ENCODE measurements around the gene C1orf174.

C1orf174 gene

GRCh38 chr1:3898475-3898735, 1.7 kb downstream of the C1orf174 start:
- Histone ChIP-seq H3K9ac (ENCODE audit: low read depth, low read length) (no peak overlapping the region), H3K9me3 (ENCODE audit: control insufficient read depth, insufficient read depth, low read length) (no peaks in the 10 kb centered on the region), H3K27me3 (ENCODE audit: control insufficient read depth, insufficient read depth, low read length) (no peaks in the 10 kb centered on the region), H3K4me1 (ENCODE audit: control insufficient read depth, insufficient read depth, low read length) (no peaks in the 10 kb centered on the region), H3K4me3 (ENCODE audit: low read depth, low read length) (peak overlapping the region; percentile 11), H3K36me3 (ENCODE audit: control insufficient read depth, insufficient read depth, low read length) (no peaks in the 10 kb centered on the region)

GRCh38 chr1:3896396-3897000, 3.6 kb downstream of the C1orf174 start:
- Histone ChIP-seq H3K27me3 (ENCODE audit: control insufficient read depth, insufficient read depth, low read length) (no peaks in the 10 kb centered on the region), H3K4me1 (ENCODE audit: control insufficient read depth, insufficient read depth, low read length) (no peaks in the 10 kb centered on the region), H3K9me3 (ENCODE audit: control insufficient read depth, insufficient read depth, low read length) (no peaks in the 10 kb centered on the region), H3K4me3 (ENCODE audit: low read depth, low read length) (no peak overlapping the region), H3K36me3 (ENCODE audit: control insufficient read depth, insufficient read depth, low read length) (peaks cover 4% of the 10 kb centered on the region), H3K9ac (ENCODE audit: low read depth, low read length) (no peak overlapping the region)

- H3K9me3 ChIP-seq (ENCODE audit: control insufficient read depth, insufficient read depth, low read length) = no peaks in the 10 kb centered on the region
- no peak overlapping the region for H3K4me3 ChIP-seq (ENCODE audit: low read depth, low read length)
- H3K36me3 ChIP-seq (ENCODE audit: control insufficient read depth, insufficient read depth, low read length) = peaks cover 5% of the 10 kb centered on the region
- no peaks in the 10 kb centered on the region for H3K4me1 ChIP-seq (ENCODE audit: control insufficient read depth, insufficient read depth, low read length)
- H3K9ac ChIP-seq (ENCODE audit: low read depth, low read length) = no peak overlapping the region
- H3K27me3 ChIP-seq (ENCODE audit: control insufficient read depth, insufficient read depth, low read length) = no peaks in the 10 kb centered on the region
These were observed 4.1 kb downstream of the C1orf174 start for GRCh38 chr1:3895951-3896325.

- H3K36me3 ChIP-seq (ENCODE audit: control insufficient read depth, insufficient read depth, low read length) = peaks cover 9% of the 10 kb centered on the region
- H3K27me3 ChIP-seq (ENCODE audit: control insufficient read depth, insufficient read depth, low read length) = no peaks in the 10 kb centered on the region
- no peaks in the 10 kb centered on the region for H3K9me3 ChIP-seq (ENCODE audit: control insufficient read depth, insufficient read depth, low read length)
- no peaks in the 10 kb centered on the region for H3K4me1 ChIP-seq (ENCODE audit: control insufficient read depth, insufficient read depth, low read length)
- H3K9ac ChIP-seq (ENCODE audit: low read depth, low read length) = no peak overlapping the region
- H3K4me3 ChIP-seq (ENCODE audit: low read depth, low read length) = no peak overlapping the region
These were observed 4.7 kb downstream of the C1orf174 start for GRCh38 chr1:3895279-3895950.

- Histone ChIP-seq H3K27me3 (ENCODE audit: control insufficient read depth, insufficient read depth, low read length) (no peaks in the 10 kb centered on the region), H3K9ac (ENCODE audit: low read depth, low read length) (no peak overlapping the region), H3K4me1 (ENCODE audit: control insufficient read depth, insufficient read depth, low read length) (no peaks in the 10 kb centered on the region), H3K9me3 (ENCODE audit: control insufficient read depth, insufficient read depth, low read length) (no peaks in the 10 kb centered on the region), H3K4me3 (ENCODE audit: low read depth, low read length) (no peak overlapping the region), H3K36me3 (ENCODE audit: control insufficient read depth, insufficient read depth, low read length) (peaks cover 14% of the 10 kb centered on the region)
These were observed 5.3 kb downstream of the C1orf174 start for GRCh38 chr1:3894626-3895278.

GRCh38 chr1:3893190-3893589, 6.9 kb downstream of the C1orf174 start:
- Histone ChIP-seq H3K4me3 (ENCODE audit: low read depth, low read length) (no peak overlapping the region), H3K36me3 (ENCODE audit: control insufficient read depth, insufficient read depth, low read length) (peaks cover 17% of the 10 kb centered on the region), H3K9me3 (ENCODE audit: control insufficient read depth, insufficient read depth, low read length) (no peaks in the 10 kb centered on the region), H3K27me3 (ENCODE audit: control insufficient read depth, insufficient read depth, low read length) (no peaks in the 10 kb centered on the region), H3K9ac (ENCODE audit: low read depth, low read length) (no peak overlapping the region), H3K4me1 (ENCODE audit: control insufficient read depth, insufficient read depth, low read length) (no peaks in the 10 kb centered on the region)

GRCh38 chr1:3892748-3893147, 7.3 kb downstream of the C1orf174 start:
- Histone ChIP-seq H3K9me3 (ENCODE audit: control insufficient read depth, insufficient read depth, low read length) (no peaks in the 10 kb centered on the region), H3K36me3 (ENCODE audit: control insufficient read depth, insufficient read depth, low read length) (peaks cover 19% of the 10 kb centered on the region), H3K4me1 (ENCODE audit: control insufficient read depth, insufficient read depth, low read length) (no peaks in the 10 kb centered on the region)

GRCh38 chr1:3891329-3891865, 8.7 kb downstream of the C1orf174 start:
- Histone ChIP-seq H3K36me3 (ENCODE audit: control insufficient read depth, insufficient read depth, low read length) (peaks cover 20% of the 10 kb centered on the region), H3K9ac (ENCODE audit: low read depth, low read length) (no peak overlapping the region)

More at GRCh38 chr1:3892748-3893147, 7.3 kb downstream of the C1orf174 start:
- H3K9ac ChIP-seq (ENCODE audit: low read depth, low read length) = no peak overlapping the region
- H3K4me3 ChIP-seq (ENCODE audit: low read depth, low read length) = no peak overlapping the region
- H3K27me3 ChIP-seq (ENCODE audit: control insufficient read depth, insufficient read depth, low read length) = no peaks in the 10 kb centered on the region

GRCh38 chr1:3890389-3891328, 9.4 kb downstream of the C1orf174 start:
- Histone ChIP-seq H3K4me1 (ENCODE audit: control insufficient read depth, insufficient read depth, low read length) (no peaks in the 10 kb centered on the region), H3K4me3 (ENCODE audit: low read depth, low read length) (no peak overlapping the region), H3K27me3 (ENCODE audit: control insufficient read depth, insufficient read depth, low read length) (no peaks in the 10 kb centered on the region), H3K9ac (ENCODE audit: low read depth, low read length) (no peak overlapping the region), H3K36me3 (ENCODE audit: control insufficient read depth, insufficient read depth, low read length) (peaks cover 20% of the 10 kb centered on the region), H3K9me3 (ENCODE audit: control insufficient read depth, insufficient read depth, low read length) (no peaks in the 10 kb centered on the region)

More at GRCh38 chr1:3891329-3891865, 8.7 kb downstream of the C1orf174 start:
- no peak overlapping the region for H3K4me3 ChIP-seq (ENCODE audit: low read depth, low read length)
- H3K4me1 ChIP-seq (ENCODE audit: control insufficient read depth, insufficient read depth, low read length) = no peaks in the 10 kb centered on the region
- H3K9me3 ChIP-seq (ENCODE audit: control insufficient read depth, insufficient read depth, low read length) = no peaks in the 10 kb centered on the region
- H3K27me3 ChIP-seq (ENCODE audit: control insufficient read depth, insufficient read depth, low read length) = no peaks in the 10 kb centered on the region

- Histone ChIP-seq H3K27me3 (ENCODE audit: control insufficient read depth, insufficient read depth, low read length) (no peaks in the 10 kb centered on the region), H3K4me1 (ENCODE audit: control insufficient read depth, insufficient read depth, low read length) (no peaks in the 10 kb centered on the region), H3K4me3 (ENCODE audit: low read depth, low read length) (no peak overlapping the region), H3K9ac (ENCODE audit: low read depth, low read length) (no peak overlapping the region), H3K9me3 (ENCODE audit: control insufficient read depth, insufficient read depth, low read length) (no peaks in the 10 kb centered on the region), H3K36me3 (ENCODE audit: control insufficient read depth, insufficient read depth, low read length) (peaks cover 20% of the 10 kb centered on the region)
These were observed 10.1 kb downstream of the C1orf174 start for GRCh38 chr1:3889936-3890335.

- Histone ChIP-seq H3K36me3 (ENCODE audit: control insufficient read depth, insufficient read depth, low read length) (peaks cover 20% of the 10 kb centered on the region), H3K9ac (ENCODE audit: low read depth, low read length) (no peak overlapping the region), H3K4me3 (ENCODE audit: low read depth, low read length) (no peak overlapping the region), H3K4me1 (ENCODE audit: control insufficient read depth, insufficient read depth, low read length) (no peaks in the 10 kb centered on the region), H3K9me3 (ENCODE audit: control insufficient read depth, insufficient read depth, low read length) (no peaks in the 10 kb centered on the region), H3K27me3 (ENCODE audit: control insufficient read depth, insufficient read depth, low read length) (no peaks in the 10 kb centered on the region)
These were observed 11.8 kb downstream of the C1orf174 start for GRCh38 chr1:3888301-3888700.

Data from iPS-15b (cell line).